ENCODE measurements around the gene OR2AG1. TPM values are rescaled to one million over a fixed set of nuclear protein-coding genes. Genes with fewer than 3 reads are reported as not detected.

The OR2AG1 gene
- total and polyA plus RNA-seq, 3 experiments from 2014 or later, result not detected

DNA sequence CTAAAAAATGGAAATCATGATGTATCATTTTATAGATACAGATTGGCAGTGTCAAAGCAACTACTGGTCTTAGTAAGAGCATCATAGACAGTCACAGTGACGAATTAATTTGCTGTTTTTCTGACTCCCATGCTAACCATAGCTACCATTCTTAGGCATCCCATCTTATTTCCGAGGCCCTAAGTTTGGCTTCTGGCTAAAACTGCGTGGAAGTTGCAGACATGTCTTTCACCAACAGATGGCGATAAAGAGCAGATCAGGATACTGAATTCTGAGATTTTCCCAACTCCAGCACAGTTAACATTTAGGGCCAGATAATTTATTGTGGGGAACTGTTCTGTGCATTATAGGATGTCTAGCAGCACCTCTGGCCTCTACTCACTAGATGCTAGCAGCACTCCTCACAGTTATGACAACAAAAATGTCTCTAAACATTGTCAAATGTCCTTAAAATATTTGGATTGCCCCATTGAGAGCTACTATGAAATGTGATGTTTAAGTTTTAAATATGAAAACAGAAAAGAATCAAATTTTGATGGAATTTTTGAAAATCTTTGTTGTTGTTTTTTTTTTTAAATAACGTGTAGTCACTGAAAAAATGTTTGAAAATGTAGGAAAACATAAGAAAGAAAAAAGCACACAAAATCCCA is 27.4 kb upstream of the OR2AG1 start:
- Mint-ChIP-seq H3K36me3 (no peaks in the 10 kb centered on the region), H3K4me3 (no peak overlapping the region), H3K27me3 (peaks cover 1 to 5% of the 10 kb centered on the region in 2 donors), H3K4me1 (peaks cover 3 to 21% (median 18%) of the 10 kb centered on the region in 3 donors), H3K9me3 (no peaks in the 10 kb centered on the region), H3K27ac (no peak overlapping the region)
- CTCF ChIA-PET, result interaction anchor here (0.7 to 13.4 kb wide), 19 partner anchors 15 to 336 kb away, joined by 3 to 317 read pairs (median 4); partner anchors contain the start of genes APBB1, TAF10 and TPP1
- no peaks in the 10 kb centered on the region for H3K4me1 ChIP-seq (ENCODE audit: insufficient read depth, low read length)
- POLR2A ChIA-PET, result interaction anchor here (0.7 to 1.3 kb wide), 4 partner anchors 10 to 559 kb away, joined by 3 to 5 read pairs (median 4); no protein-coding TSS in a partner anchor
- H3K27ac ChIP-seq (ENCODE audit: low read depth, low read length), result no peak overlapping the region
- H3K36me3 ChIP-seq (ENCODE audit: insufficient read depth, low read length), result no peaks in the 10 kb centered on the region
- H3K4me3 ChIP-seq (ENCODE audit: low read length), result no peak overlapping the region
- H3K9me3 ChIP-seq (ENCODE audit: low read length), result no peaks in the 10 kb centered on the region
- peak in 4 of 5 donors; percentile 16 to 55 (median 40) for DNase-seq
- no peaks in the 10 kb centered on the region for H3K27me3 ChIP-seq (ENCODE audit: insufficient read depth, low read length, poor library complexity, severe bottlenecking)

DNA sequence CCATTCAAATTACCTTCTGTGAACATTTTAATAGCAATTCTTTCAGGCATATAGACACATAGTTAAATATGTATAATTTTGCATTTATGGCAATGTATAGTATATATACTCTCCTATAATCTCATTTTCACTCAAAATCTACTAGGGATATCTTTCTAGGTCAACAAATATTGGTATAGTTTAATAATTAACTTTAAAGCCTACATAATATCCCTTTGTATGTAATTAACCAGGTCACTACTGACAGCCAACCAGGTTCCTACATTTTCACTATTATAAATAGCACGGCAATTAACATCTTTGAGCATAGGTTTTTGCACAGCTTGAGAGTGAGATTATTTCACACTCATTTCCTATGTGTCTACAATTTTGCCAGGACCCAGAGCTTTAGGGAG is 26.9 kb upstream of the OR2AG1 start:
- Histone ChIP-seq H3K27ac (ENCODE audit: low read depth, low read length) (no peak overlapping the region), H3K36me3 (ENCODE audit: insufficient read depth, low read length) (no peaks in the 10 kb centered on the region), H3K27me3 (ENCODE audit: insufficient read depth, low read length, poor library complexity, severe bottlenecking) (no peaks in the 10 kb centered on the region), H3K9me3 (ENCODE audit: low read length) (no peaks in the 10 kb centered on the region), H3K4me3 (ENCODE audit: low read length) (no peak overlapping the region), H3K4me1 (ENCODE audit: insufficient read depth, low read length) (no peaks in the 10 kb centered on the region)
- H3K4me1 Mint-ChIP-seq, result peaks cover 2 to 17% (median 14%) of the 10 kb centered on the region in 3 donors
- ChIA-PET CTCF (interaction anchor here (0.7 to 13.4 kb wide), 12 partner anchors 15 to 337 kb away, joined by 3 to 317 read pairs (median 4); partner anchors contain the start of genes APBB1 and TPP1), POLR2A (interaction anchor here (0.7 kb wide), 1 partner anchor 558 kb away, joined by 5 read pairs; no protein-coding TSS in a partner anchor)
- peaks cover 5 to 8% of the 10 kb centered on the region in 2 donors for H3K27me3 Mint-ChIP-seq
- H3K4me3 Mint-ChIP-seq, result no peak overlapping the region
- no peak overlapping the region for H3K27ac Mint-ChIP-seq
- H3K9me3 Mint-ChIP-seq, result no peaks in the 10 kb centered on the region
- no peak for DNase-seq
- H3K36me3 Mint-ChIP-seq, result no peaks in the 10 kb centered on the region

DNA sequence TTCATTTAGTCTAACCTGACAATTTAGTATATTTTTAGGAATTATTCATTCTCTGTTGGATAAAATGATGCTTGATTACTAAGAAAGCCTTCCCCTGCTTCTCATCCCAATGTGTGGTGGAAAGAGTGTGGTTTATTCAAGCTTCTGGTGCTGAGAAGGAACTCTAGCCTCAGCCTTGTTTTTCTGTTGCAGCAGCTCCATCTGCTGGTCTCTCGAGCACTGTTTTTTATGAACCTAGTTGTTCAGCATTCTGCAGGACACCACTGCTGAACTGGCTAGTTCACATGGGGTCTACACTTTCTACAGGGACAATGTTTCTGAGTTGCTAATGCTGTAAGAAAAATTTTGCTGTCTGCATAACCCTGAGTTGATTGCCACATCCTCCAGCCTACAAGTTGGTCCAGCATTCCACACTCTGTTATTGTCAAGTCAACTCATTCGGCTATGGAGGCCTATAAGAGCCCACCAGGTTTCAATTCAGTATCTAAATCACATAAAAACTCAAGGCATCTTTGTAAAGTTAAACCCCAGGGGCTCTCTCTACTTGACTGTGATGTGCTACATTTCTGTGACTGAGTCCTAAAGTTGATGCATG is 25.4 kb upstream of the OR2AG1 start:
- Histone ChIP-seq H3K9me3 (ENCODE audit: low read length) (no peaks in the 10 kb centered on the region), H3K36me3 (ENCODE audit: insufficient read depth, low read length) (no peaks in the 10 kb centered on the region), H3K27ac (ENCODE audit: low read depth, low read length) (no peak overlapping the region), H3K27me3 (ENCODE audit: insufficient read depth, low read length, poor library complexity, severe bottlenecking) (no peaks in the 10 kb centered on the region), H3K4me1 (ENCODE audit: insufficient read depth, low read length) (no peaks in the 10 kb centered on the region), H3K4me3 (ENCODE audit: low read length) (no peak overlapping the region)
- H3K36me3 Mint-ChIP-seq, result no peaks in the 10 kb centered on the region
- no peak overlapping the region for H3K4me3 Mint-ChIP-seq
- peak; percentile 32 to 74 (median 53) for DNase-seq
- H3K4me1 Mint-ChIP-seq, result peaks cover 2 to 16% (median 12%) of the 10 kb centered on the region in 3 donors
- no peaks in the 10 kb centered on the region for H3K9me3 Mint-ChIP-seq
- peaks cover 14 to 15% of the 10 kb centered on the region in 2 donors for H3K27me3 Mint-ChIP-seq
- no peak overlapping the region for H3K27ac Mint-ChIP-seq
- POLR2A ChIA-PET, result no interaction called here
- CTCF ChIA-PET, result interaction anchor here (0.6 to 13.4 kb wide), 15 partner anchors 17 to 276 kb away, joined by 3 to 317 read pairs (median 4); partner anchors contain the start of genes ARFIP2, MRPL17 and TIMM10B

DNA sequence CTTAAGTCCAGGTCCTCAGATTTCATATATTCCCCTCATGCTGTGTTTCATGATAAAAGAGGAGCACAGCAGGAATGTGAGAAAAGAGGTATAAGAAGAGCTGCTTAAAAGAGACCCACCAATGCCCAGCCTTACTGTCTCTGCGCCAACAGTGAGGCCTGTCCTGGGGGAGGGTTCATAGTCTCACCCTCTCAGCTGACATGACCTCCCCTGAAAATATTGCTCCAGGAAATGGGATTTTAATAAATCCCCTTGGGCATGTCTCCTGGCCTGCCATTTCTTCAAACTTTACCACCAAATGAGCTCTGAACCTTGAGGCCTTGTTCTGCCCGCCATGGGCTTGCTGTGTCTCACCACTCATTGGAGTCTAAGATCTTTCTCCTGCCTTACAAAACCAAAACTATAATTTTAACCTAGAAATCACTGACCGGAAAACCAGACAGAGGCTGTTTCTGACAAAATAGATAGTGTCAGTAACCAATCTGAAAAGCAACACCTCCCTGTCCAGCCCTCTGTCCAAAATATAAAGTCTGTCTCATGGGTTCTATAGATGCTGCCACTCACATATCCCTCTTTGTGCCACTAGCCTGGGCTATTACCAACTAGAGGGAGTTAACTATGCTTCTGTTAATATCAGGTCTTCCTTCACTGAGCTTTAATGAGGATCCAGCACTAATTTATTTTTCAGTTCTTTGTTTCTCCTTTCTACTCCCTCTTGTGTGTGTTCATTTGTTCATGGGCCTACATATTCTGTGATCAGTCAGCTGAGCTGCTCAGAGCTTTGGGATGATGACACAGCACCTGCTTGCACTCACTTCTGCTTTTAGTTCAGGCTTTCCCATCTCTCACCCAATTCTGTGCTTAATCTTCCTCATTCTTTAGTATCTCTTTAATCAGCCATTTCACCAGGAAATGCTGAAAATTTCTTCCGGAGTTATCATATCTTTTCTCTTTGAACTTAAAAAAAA is 10.6 kb upstream of the OR2AG1 start, which contains the start of gene OR2AG2:
Gene OR2AG2 (minus strand): TSS at position 51 of the 968 bp plus-strand sequence. CDS start 3,019 bp downstream, outside the sequence.
- Histone ChIP-seq H3K9me3 (ENCODE audit: low read length) (no peaks in the 10 kb centered on the region), H3K4me1 (ENCODE audit: insufficient read depth, low read length) (no peaks in the 10 kb centered on the region), H3K4me3 (ENCODE audit: low read length) (no peak within 1 kb of the TSS), H3K27me3 (ENCODE audit: insufficient read depth, low read length, poor library complexity, severe bottlenecking) (no peaks in the 10 kb centered on the region), H3K27ac (ENCODE audit: low read depth, low read length) (no peak within 1 kb of the TSS), H3K36me3 (ENCODE audit: insufficient read depth, low read length) (no peaks in the 10 kb centered on the region)
- no peak for DNase-seq
- Mint-ChIP-seq H3K27me3 (peaks cover 3 to 4% of the 10 kb centered on the region in 2 donors), H3K9me3 (no peaks in the 10 kb centered on the region), H3K27ac (peak within 1 kb of the TSS in 2 of 8 donors; percentile 12 to 49), H3K36me3 (no peaks in the 10 kb centered on the region), H3K4me1 (no peaks in the 10 kb centered on the region), H3K4me3 (no peak within 1 kb of the TSS)
- CTCF ChIA-PET, result interaction anchor here (1.3 to 1.4 kb wide), 2 partner anchors 34 to 342 kb away, joined by 3 read pairs; no protein-coding TSS in a partner anchor
- POLR2A ChIA-PET, result no interaction called here

DNA sequence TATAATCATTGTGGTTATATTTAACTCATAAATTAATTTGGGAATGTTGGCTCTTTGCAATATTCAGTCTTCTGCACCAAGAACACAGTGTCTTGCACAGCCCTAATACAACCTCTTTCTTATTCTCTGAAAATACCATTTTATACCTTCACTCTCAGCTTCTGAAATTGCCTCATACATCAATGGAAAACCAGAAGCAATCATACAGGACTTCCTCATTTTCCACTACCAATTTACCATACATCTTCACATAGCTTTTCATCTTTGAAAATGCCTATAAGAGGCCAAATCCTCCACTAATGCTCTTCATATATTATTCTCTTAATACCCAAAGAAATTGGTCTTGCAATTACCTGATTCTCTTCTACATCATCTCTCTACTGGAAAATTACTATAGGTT is 4.3 kb upstream of the OR2AG1 start:
- Histone ChIP-seq H3K9me3 (ENCODE audit: low read length) (no peaks in the 10 kb centered on the region), H3K27ac (ENCODE audit: low read depth, low read length) (no peak overlapping the region), H3K4me1 (ENCODE audit: insufficient read depth, low read length) (no peaks in the 10 kb centered on the region), H3K36me3 (ENCODE audit: insufficient read depth, low read length) (no peaks in the 10 kb centered on the region), H3K4me3 (ENCODE audit: low read length) (no peak overlapping the region), H3K27me3 (ENCODE audit: insufficient read depth, low read length, poor library complexity, severe bottlenecking) (no peaks in the 10 kb centered on the region)
- H3K27ac Mint-ChIP-seq, result peak overlapping the region in 1 of 8 donors; percentile 15
- no peak for DNase-seq
- POLR2A ChIA-PET, result no interaction called here
- peaks cover 11 to 29% of the 10 kb centered on the region in 2 donors for H3K27me3 Mint-ChIP-seq
- CTCF ChIA-PET, result no interaction called here
- peaks cover 0 to 3% (median 0%) of the 10 kb centered on the region in 3 donors for H3K36me3 Mint-ChIP-seq
- H3K4me3 Mint-ChIP-seq, result no peak overlapping the region
- H3K4me1 Mint-ChIP-seq, result no peaks in the 10 kb centered on the region
- H3K9me3 Mint-ChIP-seq, result no peaks in the 10 kb centered on the region

DNA sequence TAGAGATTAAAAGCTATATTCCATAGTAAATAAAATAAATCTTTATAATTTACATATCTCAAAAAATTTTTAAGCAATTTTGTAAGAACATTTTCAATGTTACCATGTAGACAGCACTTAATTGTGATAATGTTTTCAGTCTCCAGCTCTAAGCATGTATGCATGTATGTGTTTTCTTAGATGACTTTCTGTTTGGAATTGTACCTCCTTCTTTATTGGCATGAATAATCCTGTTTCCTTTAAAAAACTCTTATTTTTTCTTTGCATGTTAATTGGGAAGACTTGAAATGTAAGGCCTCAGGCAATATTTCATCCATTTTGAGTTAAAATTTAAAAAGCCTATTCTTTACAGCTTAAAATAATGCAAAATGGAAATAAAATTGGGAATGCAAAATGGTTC is 2.0 kb upstream of the OR2AG1 start:
- DNase-seq, result no peak
- H3K4me1 Mint-ChIP-seq, result no peaks in the 10 kb centered on the region
- H3K9me3 ChIP-seq (ENCODE audit: low read length), result no peaks in the 10 kb centered on the region
- no peak overlapping the region for H3K4me3 Mint-ChIP-seq
- peaks cover 0 to 3% (median 0%) of the 10 kb centered on the region in 3 donors for H3K36me3 Mint-ChIP-seq
- no peaks in the 10 kb centered on the region for H3K27me3 ChIP-seq (ENCODE audit: insufficient read depth, low read length, poor library complexity, severe bottlenecking)
- no peak overlapping the region for H3K27ac Mint-ChIP-seq
- no peaks in the 10 kb centered on the region for H3K36me3 ChIP-seq (ENCODE audit: insufficient read depth, low read length)
- H3K4me1 ChIP-seq (ENCODE audit: insufficient read depth, low read length), result no peaks in the 10 kb centered on the region
- ChIA-PET POLR2A (no interaction called here), CTCF (no interaction called here)
- H3K9me3 Mint-ChIP-seq, result no peaks in the 10 kb centered on the region
- H3K27me3 Mint-ChIP-seq, result peaks cover 13 to 43% of the 10 kb centered on the region in 2 donors
- no peak overlapping the region for H3K4me3 ChIP-seq (ENCODE audit: low read length)
- H3K27ac ChIP-seq (ENCODE audit: low read depth, low read length), result no peak overlapping the region

DNA sequence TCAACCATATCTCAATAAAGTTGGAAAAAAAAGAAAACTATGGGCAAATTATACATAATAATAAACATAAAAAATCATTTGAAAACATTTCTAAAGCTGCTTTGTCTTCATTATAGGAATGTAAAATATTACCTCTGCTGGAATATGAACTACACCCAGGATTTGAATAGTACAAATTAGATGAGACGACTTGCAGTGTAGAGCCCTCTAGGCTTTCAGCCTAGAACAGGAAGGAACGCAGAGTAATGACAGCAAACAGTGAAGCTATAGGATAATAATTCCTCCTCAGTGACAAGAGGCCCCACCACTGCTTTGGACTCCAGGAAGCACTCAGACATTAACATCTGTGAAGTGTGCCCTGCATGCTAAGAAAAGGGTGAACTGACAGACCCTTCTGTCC is 7.7 kb downstream of the OR2AG1 start:
- H3K9me3 ChIP-seq (ENCODE audit: low read length), result no peaks in the 10 kb centered on the region
- no peaks in the 10 kb centered on the region for H3K4me1 ChIP-seq (ENCODE audit: insufficient read depth, low read length)
- Mint-ChIP-seq H3K4me1 (no peaks in the 10 kb centered on the region), H3K27me3 (peaks cover 11 to 42% of the 10 kb centered on the region in 2 donors), H3K4me3 (no peak overlapping the region), H3K9me3 (no peaks in the 10 kb centered on the region), H3K36me3 (no peaks in the 10 kb centered on the region), H3K27ac (no peak overlapping the region)
- DNase-seq, result no peak
- no peak overlapping the region for H3K27ac ChIP-seq (ENCODE audit: low read depth, low read length)
- POLR2A ChIA-PET, result no interaction called here
- no peaks in the 10 kb centered on the region for H3K36me3 ChIP-seq (ENCODE audit: insufficient read depth, low read length)
- H3K4me3 ChIP-seq (ENCODE audit: low read length), result no peak overlapping the region
- CTCF ChIA-PET, result no interaction called here
- H3K27me3 ChIP-seq (ENCODE audit: insufficient read depth, low read length, poor library complexity, severe bottlenecking), result no peaks in the 10 kb centered on the region
